IPS DF 6.9 (cell line): ENCODE results near the gene CPOX.

Experiments used
- DNase-seq: peaks from one replicate; pipeline ENCODE4 v3.0.0-alpha.2; 2013; ENCODE audit warnings: low read depth, low spot score
- H3K27ac ChIP-seq: one replicate; pipeline ENCODE4 v1.5.1; 2013; ENCODE audit warnings: low read length, control low read depth
- H3K27me3 ChIP-seq: 2 replicates; pipeline ENCODE4 v1.6.1; 2013; ENCODE audit warnings: mild to moderate bottlenecking, low read length; ENCODE audit not compliant: control insufficient read depth, insufficient read depth
- H3K36me3 ChIP-seq: 2 replicates; pipeline ENCODE4 v1.6.1; 2013; ENCODE audit warnings: low read length; ENCODE audit not compliant: control insufficient read depth, insufficient read depth
- H3K4me1 ChIP-seq: 2 replicates; pipeline ENCODE4 v1.6.1; 2013; ENCODE audit warnings: low read length; ENCODE audit not compliant: control insufficient read depth, insufficient read depth
- H3K4me3 ChIP-seq: 2 replicates; pipeline ENCODE4 v1.5.1; 2013; ENCODE audit warnings: mild to moderate bottlenecking, low read length
- H3K9me3 ChIP-seq: 2 replicates; pipeline ENCODE4 v1.6.1; 2013; ENCODE audit warnings: low read length, inconsistent platforms; ENCODE audit not compliant: control insufficient read depth, insufficient read depth
- WGBS: extraction: QIAGEN DNeasy Blood & Tissue Kit; methylation state at CpG from one replicate; pipeline ENCODE4 v1.1.7; 2013; ENCODE audit warnings: mixed read lengths, missing lambda C conversion rate; ENCODE audit not compliant: insufficient read length, insufficient coverage; 5-methylcytosine and 5-hydroxymethylcytosine counted together

CPOX gene

DNA sequence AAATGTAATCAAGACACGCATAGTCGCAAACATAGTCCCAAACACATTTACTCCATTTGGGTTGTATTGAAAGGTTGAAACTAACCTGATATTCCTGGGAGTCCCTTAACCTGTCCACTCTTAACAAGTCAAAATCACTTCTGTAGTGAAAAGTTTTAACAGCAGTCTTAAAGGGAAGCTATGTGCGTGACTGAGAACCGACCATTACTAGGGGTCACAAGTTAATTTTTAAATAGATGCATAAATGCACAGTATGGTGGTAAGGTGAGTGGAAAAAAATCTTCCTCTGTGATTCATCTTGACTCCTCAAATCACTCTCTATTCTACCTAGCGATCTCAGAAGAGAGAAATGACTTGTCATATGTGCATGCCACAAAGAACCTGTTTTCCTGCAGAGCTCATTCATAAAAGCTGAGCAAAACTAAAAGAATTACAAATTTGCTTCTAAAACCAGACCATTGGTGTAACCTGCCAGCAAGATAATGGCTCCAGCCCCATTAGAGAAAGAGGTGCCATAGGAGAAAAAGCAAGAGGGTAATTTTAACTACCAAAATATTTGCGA lies 56.9 kb downstream of the CPOX start:
- no peaks in the 10 kb centered on the region for H3K4me1 ChIP-seq
- H3K27ac ChIP-seq = no peak overlapping the region
- no peak for DNase-seq
- no peaks in the 10 kb centered on the region for H3K9me3 ChIP-seq
- H3K27me3 ChIP-seq = no peaks in the 10 kb centered on the region
- no peak overlapping the region for H3K4me3 ChIP-seq
- WGBS = no CpG with 5 or more reads among the region's 6 CpGs
- no peaks in the 10 kb centered on the region for H3K36me3 ChIP-seq

DNA sequence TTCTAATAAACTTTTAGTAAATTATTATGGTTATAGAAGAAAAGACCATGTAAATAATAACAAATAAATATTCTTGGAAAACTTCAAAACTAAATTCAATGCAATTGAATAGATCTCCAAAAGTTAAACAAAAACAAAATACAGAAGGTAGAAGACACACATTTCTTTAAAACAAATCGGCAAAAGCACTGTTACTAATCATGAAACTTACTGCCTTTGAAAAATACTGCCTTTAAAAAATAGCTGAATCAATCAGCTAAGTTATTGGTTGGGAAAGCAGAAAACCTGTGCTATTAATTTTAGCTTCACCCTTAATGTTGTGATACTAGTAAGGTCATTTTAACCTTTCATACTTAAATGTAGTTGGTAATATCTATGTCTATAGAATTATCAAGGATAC lies 58.7 kb downstream of the CPOX start:
- Histone ChIP-seq H3K36me3 (no peaks in the 10 kb centered on the region), H3K9me3 (no peaks in the 10 kb centered on the region), H3K27me3 (no peaks in the 10 kb centered on the region), H3K27ac (no peak overlapping the region), H3K4me3 (no peak overlapping the region), H3K4me1 (no peaks in the 10 kb centered on the region)
- WGBS = no CpG with 5 or more reads among the region's 1 CpG
- DNase-seq = no peak

DNA sequence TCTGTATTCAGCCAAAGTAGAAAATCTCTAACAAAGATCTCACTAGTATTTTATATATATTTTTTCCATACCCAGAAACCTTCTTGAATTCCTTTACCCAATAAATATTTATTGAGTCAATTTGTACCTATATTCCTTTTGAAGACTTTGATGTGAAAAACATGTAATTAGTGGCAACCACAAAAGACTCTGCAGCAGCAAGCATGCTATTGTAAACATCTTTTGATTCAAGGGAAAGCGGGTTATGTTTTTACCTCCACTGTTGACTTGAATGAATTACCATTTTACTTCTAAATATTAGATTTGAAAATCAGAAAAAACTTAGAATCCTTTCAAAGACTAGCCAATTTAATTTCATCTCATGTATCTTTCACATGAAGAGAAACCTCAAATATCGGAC lies 59.2 kb downstream of the CPOX start:
- H3K27ac ChIP-seq = no peak overlapping the region

DNA sequence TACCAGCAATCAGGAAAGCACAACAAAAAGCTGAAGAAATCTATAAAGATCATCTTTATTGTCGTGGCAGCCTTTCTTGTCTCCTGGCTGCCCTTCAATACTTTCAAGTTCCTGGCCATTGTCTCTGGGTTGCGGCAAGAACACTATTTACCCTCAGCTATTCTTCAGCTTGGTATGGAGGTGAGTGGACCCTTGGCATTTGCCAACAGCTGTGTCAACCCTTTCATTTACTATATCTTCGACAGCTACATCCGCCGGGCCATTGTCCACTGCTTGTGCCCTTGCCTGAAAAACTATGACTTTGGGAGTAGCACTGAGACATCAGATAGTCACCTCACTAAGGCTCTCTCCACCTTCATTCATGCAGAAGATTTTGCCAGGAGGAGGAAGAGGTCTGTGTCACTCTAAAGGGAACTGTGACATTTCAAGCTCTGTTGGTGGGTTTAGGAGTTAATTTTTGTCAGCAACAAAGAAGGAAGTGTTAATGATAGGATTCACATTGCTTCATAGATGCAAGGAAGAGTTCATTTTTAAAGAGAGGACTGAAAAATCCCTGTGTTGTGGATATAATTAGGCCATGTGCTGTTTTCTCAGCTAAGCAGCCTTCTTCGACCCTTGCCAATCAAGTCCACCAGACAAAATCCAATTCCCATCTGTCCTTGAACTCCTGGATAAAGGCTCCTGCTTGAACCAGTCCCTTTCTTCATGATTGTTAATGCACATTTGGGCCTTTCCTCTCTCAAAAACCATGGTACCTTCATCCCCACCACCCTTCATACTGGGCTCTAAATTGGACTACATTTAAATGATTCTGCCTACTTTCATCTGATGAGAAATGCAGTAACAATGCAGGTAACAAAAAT lies 60.5 kb downstream of the CPOX start:
- no peaks in the 10 kb centered on the region for H3K9me3 ChIP-seq
- no peaks in the 10 kb centered on the region for H3K27me3 ChIP-seq
- no peaks in the 10 kb centered on the region for H3K4me1 ChIP-seq
- no peaks in the 10 kb centered on the region for H3K36me3 ChIP-seq
- no peak overlapping the region for H3K4me3 ChIP-seq
- no peak overlapping the region for H3K27ac ChIP-seq
- no peak for DNase-seq
- WGBS = no CpG with 5 or more reads among the region's 6 CpGs

More for the DNA sequence above, 59.2 kb downstream of the CPOX start:
- no CpG with 5 or more reads among the region's 2 CpGs for WGBS
- no peaks in the 10 kb centered on the region for H3K4me1 ChIP-seq
- no peak overlapping the region for H3K4me3 ChIP-seq
- no peak for DNase-seq
- no peaks in the 10 kb centered on the region for H3K27me3 ChIP-seq
- H3K36me3 ChIP-seq = no peaks in the 10 kb centered on the region
- no peaks in the 10 kb centered on the region for H3K9me3 ChIP-seq

DNA sequence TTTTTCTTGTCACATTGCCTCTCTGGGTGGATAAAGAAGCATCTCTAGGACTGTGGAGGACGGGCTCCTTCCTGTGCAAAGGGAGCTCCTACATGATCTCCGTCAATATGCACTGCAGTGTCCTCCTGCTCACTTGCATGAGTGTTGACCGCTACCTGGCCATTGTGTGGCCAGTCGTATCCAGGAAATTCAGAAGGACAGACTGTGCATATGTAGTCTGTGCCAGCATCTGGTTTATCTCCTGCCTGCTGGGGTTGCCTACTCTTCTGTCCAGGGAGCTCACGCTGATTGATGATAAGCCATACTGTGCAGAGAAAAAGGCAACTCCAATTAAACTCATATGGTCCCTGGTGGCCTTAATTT lies 61.2 kb downstream of the CPOX start:
- H3K27ac ChIP-seq = no peak overlapping the region
- no peaks in the 10 kb centered on the region for H3K27me3 ChIP-seq
- H3K36me3 ChIP-seq = no peaks in the 10 kb centered on the region
- no peaks in the 10 kb centered on the region for H3K4me1 ChIP-seq
- no CpG with 5 or more reads among the region's 5 CpGs for WGBS
- no peak for DNase-seq
- no peaks in the 10 kb centered on the region for H3K9me3 ChIP-seq
- no peak overlapping the region for H3K4me3 ChIP-seq

DNA sequence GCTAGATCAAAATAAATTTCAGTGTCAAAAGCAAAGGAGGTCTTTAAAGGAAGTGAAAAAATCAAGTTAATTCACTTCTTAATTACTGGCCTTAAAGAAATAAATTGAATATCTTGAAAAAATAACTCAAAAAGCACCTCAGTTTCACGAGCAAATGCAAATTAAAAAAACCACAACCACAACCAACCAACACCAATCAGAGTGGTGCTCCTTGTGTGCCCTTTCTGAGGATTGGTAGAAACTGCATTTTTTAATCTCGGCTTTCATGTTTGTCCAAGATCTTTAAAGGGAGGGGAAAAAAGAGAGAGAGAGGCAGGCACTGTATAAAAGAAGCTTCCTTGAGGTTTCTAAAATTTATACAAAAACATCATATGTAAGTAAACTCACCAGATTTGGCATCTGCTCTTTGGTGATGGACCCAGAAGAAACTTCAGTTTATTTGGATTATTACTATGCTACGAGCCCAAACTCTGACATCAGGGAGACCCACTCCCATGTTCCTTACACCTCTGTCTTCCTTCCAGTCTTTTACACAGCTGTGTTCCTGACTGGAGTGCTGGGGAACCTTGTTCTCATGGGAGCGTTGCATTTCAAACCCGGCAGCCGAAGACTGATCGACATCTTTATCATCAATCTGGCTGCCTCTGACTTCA lies 61.7 kb downstream of the CPOX start, which contains the start of gene GPR15:
Gene GPR15, plus strand, starts transcription at position 357 of the 653 bp plus-strand sequence. Its CDS starts 56 bp downstream, at position 413.
- Histone ChIP-seq H3K36me3 (no peaks in the 10 kb centered on the region), H3K27me3 (no peaks in the 10 kb centered on the region), H3K9me3 (no peaks in the 10 kb centered on the region), H3K27ac (no peak within 1 kb of the TSS), H3K4me3 (no peak within 1 kb of the TSS), H3K4me1 (no peaks in the 10 kb centered on the region)
- DNase-seq = no peak
- no CpG with 5 or more reads among the region's 7 CpGs for WGBS

DNA sequence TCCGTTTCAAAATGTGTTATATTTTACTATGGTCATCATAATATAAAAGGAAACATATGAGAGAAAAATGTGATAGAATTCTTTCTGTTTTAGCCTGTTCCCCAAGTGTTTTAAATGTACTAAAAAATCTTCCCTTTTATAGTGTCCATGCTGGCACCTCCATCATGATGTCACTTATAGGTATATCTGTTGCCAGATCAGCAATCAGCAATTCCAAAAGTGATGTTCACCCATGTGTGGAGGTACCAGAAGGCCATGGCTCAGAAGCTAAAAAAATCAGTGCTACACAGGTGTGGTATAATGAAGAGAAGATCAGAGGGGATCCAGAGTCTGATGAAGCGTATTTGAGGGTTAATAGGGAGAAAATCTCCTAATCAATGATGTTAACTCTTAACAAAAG lies 62.7 kb downstream of the CPOX start:
- H3K4me1 ChIP-seq = no peaks in the 10 kb centered on the region
- no peaks in the 10 kb centered on the region for H3K27me3 ChIP-seq
- no peak overlapping the region for H3K4me3 ChIP-seq
- no peak for DNase-seq
- H3K9me3 ChIP-seq = no peaks in the 10 kb centered on the region
- WGBS = no CpG with 5 or more reads among the region's 2 CpGs
- no peak overlapping the region for H3K27ac ChIP-seq
- no peaks in the 10 kb centered on the region for H3K36me3 ChIP-seq

DNA sequence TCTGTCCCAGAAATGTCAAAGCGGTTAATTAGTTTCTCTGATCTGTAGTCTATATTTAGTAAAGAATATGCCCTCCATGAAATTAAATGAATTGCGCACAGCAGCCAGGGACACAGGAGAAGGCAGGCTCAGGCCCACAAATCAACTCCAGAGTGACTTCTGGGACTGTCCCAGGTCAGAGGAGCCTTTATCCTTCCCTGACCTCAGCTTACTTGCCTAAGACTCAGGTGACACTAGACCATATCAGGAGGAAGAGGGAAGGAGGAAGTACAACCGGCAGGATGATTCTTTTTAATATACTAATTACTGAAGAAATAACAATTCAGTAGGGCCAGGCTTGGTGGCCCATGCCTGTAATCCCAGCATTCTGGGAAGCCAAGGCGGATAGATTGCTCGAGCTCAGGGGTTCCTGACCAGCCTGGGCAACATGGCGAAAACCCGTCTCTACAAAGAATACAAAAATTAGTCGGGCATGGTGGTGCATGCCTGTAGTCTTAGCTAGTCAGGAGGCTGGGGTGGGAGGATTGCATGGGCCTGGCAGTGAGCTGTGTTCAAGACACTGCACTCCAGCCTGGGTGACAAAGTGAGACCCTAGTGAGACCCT lies 63.5 kb downstream of the CPOX start:
- no peak for DNase-seq
- Histone ChIP-seq H3K9me3 (no peaks in the 10 kb centered on the region), H3K36me3 (no peaks in the 10 kb centered on the region), H3K27ac (no peak overlapping the region), H3K27me3 (no peaks in the 10 kb centered on the region), H3K4me1 (no peaks in the 10 kb centered on the region), H3K4me3 (no peak overlapping the region)
- WGBS = no CpG with 5 or more reads among the region's 8 CpGs
